Ascending aorta (tissue), 2 donors: ENCODE measurements around the gene OCA2. TPM values are rescaled to one million over a fixed set of nuclear protein-coding genes. Genes with fewer than 3 reads are reported as not detected.

Experiments used
- DNase-seq, 2 donors: peaks; one replicate each; pipeline ENCODE4 v3.0.0-alpha.2; 2019; ENCODE audit warnings: low spot score in 2 of 2
- H3K27ac ChIP-seq, 2 donors: fragments of 200-600 bp; sonication (generic); one replicate each; pipeline ENCODE4 v1.5.1; 2016 to 2017; ENCODE audit warnings: mild to moderate bottlenecking in 1 of 2
- H3K27me3 ChIP-seq: fragments of 200-600 bp; sonication (generic); one replicate; pipeline ENCODE4 v1.5.1; 2017
- H3K36me3 ChIP-seq, 2 donors: fragments of 200-600 bp; sonication (generic); one replicate each; pipeline ENCODE4 v1.5.1; 2016
- H3K4me1 ChIP-seq, 2 donors: fragments of 200-600 bp; sonication (generic); one replicate each; pipeline ENCODE4 v1.5.1; 2016 to 2017; ENCODE audit warnings: mild to moderate bottlenecking in 1 of 2
- H3K4me3 ChIP-seq, 2 donors: fragments of 200-600 bp; sonication (generic); one replicate each; pipeline ENCODE4 v1.5.1; 2016 to 2017; ENCODE audit warnings: mild to moderate bottlenecking in 1 of 2
- H3K9me3 ChIP-seq, 2 donors: fragments of 200-600 bp; sonication (generic); one replicate each; pipeline ENCODE4 v1.5.1; 2016
- intact Hi-C: fragments of 100-400 bp; cut with DNase I; formaldehyde crosslinking; loops from one replicate; pipeline ENCODE4 v1.15.1; 2023
- total RNA-seq: library from RNA; depleted of rRNA; stranded (reverse); fragments of >200 nt; gene quantifications from one replicate; pipeline ENCODE4 v1.1.0, GENCODE V29; 2016
- TF ChIP-seq, protein P1 (sequence below), 3 experiments: fragments of 200-600 bp in 2 of 3; fragments of 450-650 bp in 1 of 3; sonication (generic) in 2 of 3; IDR thresholded peaks; one replicate each; pipeline ENCODE4 v1.5.1; 2016 to 2019; ENCODE audit warnings: antibody characterized with exemption in 3 of 3, mild to moderate bottlenecking in 1 of 3, moderate library complexity in 1 of 3

Gene OCA2
- total RNA-seq, 1 donor from 2014 or later = 1.2 TPM

DNA sequence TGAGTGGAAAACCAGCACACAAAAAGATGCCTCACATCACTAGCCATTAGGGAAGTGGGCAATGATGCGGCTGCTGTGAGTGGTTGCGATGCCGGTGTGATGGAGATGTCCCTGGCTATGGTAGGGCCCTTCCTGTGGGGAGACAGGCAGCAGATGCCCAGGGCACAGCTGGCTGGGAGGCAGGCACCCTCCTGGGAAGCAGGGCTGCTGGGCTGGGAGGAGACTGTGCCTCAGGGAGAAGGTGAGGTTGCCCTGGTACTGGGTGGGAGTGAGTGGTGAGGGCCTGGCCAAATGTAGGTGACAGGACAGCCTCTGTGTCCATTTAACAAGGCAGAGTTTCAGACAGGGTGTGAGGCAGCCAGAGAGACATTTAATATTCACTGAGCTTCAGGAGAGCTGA, 335.6 kb downstream of the OCA2 start:
- no peak for DNase-seq

GRCh38 chr15:27762471-27762870, 336.6 kb downstream of the OCA2 start:
- TF ChIP-seq, protein P1, sequence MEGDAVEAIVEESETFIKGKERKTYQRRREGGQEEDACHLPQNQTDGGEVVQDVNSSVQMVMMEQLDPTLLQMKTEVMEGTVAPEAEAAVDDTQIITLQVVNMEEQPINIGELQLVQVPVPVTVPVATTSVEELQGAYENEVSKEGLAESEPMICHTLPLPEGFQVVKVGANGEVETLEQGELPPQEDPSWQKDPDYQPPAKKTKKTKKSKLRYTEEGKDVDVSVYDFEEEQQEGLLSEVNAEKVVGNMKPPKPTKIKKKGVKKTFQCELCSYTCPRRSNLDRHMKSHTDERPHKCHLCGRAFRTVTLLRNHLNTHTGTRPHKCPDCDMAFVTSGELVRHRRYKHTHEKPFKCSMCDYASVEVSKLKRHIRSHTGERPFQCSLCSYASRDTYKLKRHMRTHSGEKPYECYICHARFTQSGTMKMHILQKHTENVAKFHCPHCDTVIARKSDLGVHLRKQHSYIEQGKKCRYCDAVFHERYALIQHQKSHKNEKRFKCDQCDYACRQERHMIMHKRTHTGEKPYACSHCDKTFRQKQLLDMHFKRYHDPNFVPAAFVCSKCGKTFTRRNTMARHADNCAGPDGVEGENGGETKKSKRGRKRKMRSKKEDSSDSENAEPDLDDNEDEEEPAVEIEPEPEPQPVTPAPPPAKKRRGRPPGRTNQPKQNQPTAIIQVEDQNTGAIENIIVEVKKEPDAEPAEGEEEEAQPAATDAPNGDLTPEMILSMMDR (IDR thresholded peaks at IDR 0.05) = no peak
- Histone ChIP-seq H3K4me3 (no peak overlapping the region), H3K27me3 (no peaks in the 10 kb centered on the region), H3K27ac (no peak overlapping the region), H3K9me3 (no peaks in the 10 kb centered on the region), H3K4me1 (no peaks in the 10 kb centered on the region), H3K36me3 (no peaks in the 10 kb centered on the region)
- DNase-seq = no peak
- intact Hi-C loops = no loop called here

More for the DNA sequence above, 335.6 kb downstream of the OCA2 start:
- Histone ChIP-seq H3K27me3 (no peaks in the 10 kb centered on the region), H3K27ac (no peak overlapping the region), H3K36me3 (no peaks in the 10 kb centered on the region), H3K4me3 (no peak overlapping the region), H3K4me1 (no peaks in the 10 kb centered on the region), H3K9me3 (no peaks in the 10 kb centered on the region)
- TF ChIP-seq, protein P1 (IDR thresholded peaks at IDR 0.05) = no peak
- intact Hi-C loops = no loop called here

DNA sequence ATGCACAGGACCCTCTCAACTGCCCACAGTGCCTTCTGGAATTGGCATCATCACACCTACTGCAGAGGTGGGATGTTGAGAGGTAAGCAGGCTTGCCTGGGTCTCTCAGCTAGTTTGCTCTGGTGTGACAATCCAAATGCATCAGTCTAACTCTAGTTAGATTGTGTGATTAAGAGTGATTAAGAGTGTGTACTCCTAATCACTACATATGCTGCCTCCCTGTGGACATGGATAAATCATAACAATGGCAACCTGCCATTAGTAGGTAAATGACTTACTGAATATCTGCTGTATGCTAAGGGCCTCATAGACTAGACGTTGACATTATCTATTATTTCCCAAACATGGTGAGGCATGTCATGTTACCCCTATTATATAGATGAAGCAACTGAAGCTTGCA, 342.1 kb downstream of the OCA2 start:
- H3K9me3 ChIP-seq = no peaks in the 10 kb centered on the region
- intact Hi-C loops = no loop called here
- no peaks in the 10 kb centered on the region for H3K36me3 ChIP-seq
- H3K27me3 ChIP-seq = no peaks in the 10 kb centered on the region
- no peak for DNase-seq
- no peaks in the 10 kb centered on the region for H3K4me1 ChIP-seq
- H3K27ac ChIP-seq = no peak overlapping the region
- H3K4me3 ChIP-seq = no peak overlapping the region
- TF ChIP-seq, protein P1 (IDR thresholded peaks at IDR 0.05) = no peak

DNA sequence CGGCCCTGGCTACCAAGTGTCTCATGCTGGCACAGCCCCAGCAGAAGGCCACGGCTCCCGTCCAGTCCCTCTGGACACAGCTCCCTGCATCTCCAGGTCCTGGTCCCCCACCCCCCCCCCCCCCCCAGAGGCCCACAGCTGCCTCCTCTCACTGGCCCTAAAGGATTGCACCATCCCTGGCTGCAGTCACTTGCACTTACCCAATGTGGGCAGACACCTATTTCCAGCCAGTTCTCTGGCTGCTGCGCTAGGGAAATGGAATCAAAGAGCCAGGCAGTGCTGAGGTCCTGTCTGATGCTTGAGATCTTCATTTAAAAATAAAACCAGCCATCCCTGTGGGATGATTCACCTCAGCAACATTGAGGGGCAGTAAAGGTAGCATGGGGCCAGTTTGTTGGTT, 346.4 kb downstream of the OCA2 start:
- no peak for DNase-seq
- Histone ChIP-seq H3K9me3 (no peaks in the 10 kb centered on the region), H3K4me1 (no peaks in the 10 kb centered on the region), H3K27me3 (no peaks in the 10 kb centered on the region), H3K4me3 (no peak overlapping the region), H3K27ac (no peak overlapping the region), H3K36me3 (no peaks in the 10 kb centered on the region)
- TF ChIP-seq, protein P1 (IDR thresholded peaks at IDR 0.05) = no peak
- intact Hi-C loops = no loop called here

GRCh38 chr15:27747997-27748396, 351.1 kb downstream of the OCA2 start:
- intact Hi-C loops = no loop called here
- H3K9me3 ChIP-seq = no peaks in the 10 kb centered on the region
- no peak overlapping the region for H3K4me3 ChIP-seq
- H3K4me1 ChIP-seq = no peaks in the 10 kb centered on the region
- H3K27me3 ChIP-seq = no peaks in the 10 kb centered on the region
- no peaks in the 10 kb centered on the region for H3K36me3 ChIP-seq
- no peak overlapping the region for H3K27ac ChIP-seq
- TF ChIP-seq, protein P1 (IDR thresholded peaks at IDR 0.05) = no peak
- no peak for DNase-seq

- Histone ChIP-seq H3K36me3 (no peaks in the 10 kb centered on the region), H3K4me1 (no peaks in the 10 kb centered on the region), H3K27ac (no peak overlapping the region), H3K9me3 (no peaks in the 10 kb centered on the region), H3K27me3 (no peaks in the 10 kb centered on the region), H3K4me3 (no peak overlapping the region)
- intact Hi-C loops = no loop called here
- no peak for DNase-seq
- TF ChIP-seq, protein P1 (IDR thresholded peaks at IDR 0.05) = no peak
Measured at GRCh38 chr15:27746401-27746955, 352.6 kb downstream of the OCA2 start.
